HG02943 (cell line): ENCODE results near the gene ROBO4.
A peak's percentile ranks its signal among the peaks of the same experiment; 100 is the strongest.

Experiments used
- ATAC-seq: cut with Tn5 transposase; IDR thresholded peaks from one replicate; pipeline ENCODE4 v1.9.1; 2021; ENCODE audit warnings: mild to moderate bottlenecking, low read depth, moderate library complexity; ENCODE audit not compliant: unreplicated experiment

The ROBO4 gene

GRCh38 chr11:124875943-124876817 lies 21.5 kb downstream of the ROBO4 start:
- peak; percentile 81 for ATAC-seq

GRCh38 chr11:124875401-124875800 lies 22.3 kb downstream of the ROBO4 start:
- no peak for ATAC-seq

- ATAC-seq: no peak
These were observed 23.0 kb downstream of the ROBO4 start for GRCh38 chr11:124874571-124875255.

- no peak for ATAC-seq
These were observed 23.7 kb downstream of the ROBO4 start for GRCh38 chr11:124873951-124874350.

GRCh38 chr11:124872741-124873140 lies 24.9 kb downstream of the ROBO4 start:
- no peak for ATAC-seq

- ATAC-seq: no peak
These were observed 25.4 kb downstream of the ROBO4 start for GRCh38 chr11:124872280-124872679.

GRCh38 chr11:124870430-124870829 lies 27.2 kb downstream of the ROBO4 start:
- ATAC-seq: no peak

- no peak for ATAC-seq
These were observed 27.7 kb downstream of the ROBO4 start for GRCh38 chr11:124869856-124870387.

- ATAC-seq: no peak
These were observed 28.3 kb downstream of the ROBO4 start for GRCh38 chr11:124869331-124869730.

- ATAC-seq: no peak
These were observed 29.1 kb downstream of the ROBO4 start for GRCh38 chr11:124868331-124869274.

GRCh38 chr11:124867700-124868099 lies 30.0 kb downstream of the ROBO4 start:
- no peak for ATAC-seq

GRCh38 chr11:124865902-124866851 lies 31.5 kb downstream of the ROBO4 start:
- ATAC-seq: no peak

GRCh38 chr11:124865181-124865901 lies 32.3 kb downstream of the ROBO4 start, which contains the start of gene ROBO3:
Gene ROBO3 (plus strand): TSS chr11:124865432. CDS start chr11:124865578, 146 bp downstream.
- ATAC-seq: no peak

- no peak for ATAC-seq
These were observed 32.8 kb downstream of the ROBO4 start for GRCh38 chr11:124864892-124865180.

GRCh38 chr11:124864176-124864891 lies 33.3 kb downstream of the ROBO4 start:
- no peak for ATAC-seq

GRCh38 chr11:124863826-124864165 lies 33.9 kb downstream of the ROBO4 start:
- ATAC-seq: no peak

GRCh38 chr11:124863137-124863825 lies 34.4 kb downstream of the ROBO4 start:
- no peak for ATAC-seq

GRCh38 chr11:124861670-124862069 lies 36.0 kb downstream of the ROBO4 start:
- no peak for ATAC-seq
